ENCODE data around the gene PPIG.
"Not testable (repeated sequence)": the region's sequence is repeated elsewhere in the genome, so short reads cannot be mapped to it uniquely, and the experiment has no call there.

Gene PPIG

GRCh38 chr2:169596546-169596945, 12.4 kb downstream of the PPIG start:
- DNase-seq, result not testable (repeated sequence)

- DNase-seq, result no peak
Observed at GRCh38 chr2:169598982-169599381, 14.8 kb downstream of the PPIG start.

- no peak for DNase-seq
Observed at GRCh38 chr2:169599568-169599967, 15.4 kb downstream of the PPIG start.

- no peak for DNase-seq
Observed at GRCh38 chr2:169609264-169609663, 25.1 kb downstream of the PPIG start.

- DNase-seq, result no peak
Observed at GRCh38 chr2:169613876-169614275, 29.7 kb downstream of the PPIG start.

- not testable (repeated sequence) for DNase-seq
Observed at GRCh38 chr2:169615982-169616381, 31.8 kb downstream of the PPIG start.

GRCh38 chr2:169619946-169620345, 35.8 kb downstream of the PPIG start:
- no peak for DNase-seq

- no peak for DNase-seq
Observed at GRCh38 chr2:169620509-169620908, 36.4 kb downstream of the PPIG start.

GRCh38 chr2:169623235-169623634, 39.1 kb downstream of the PPIG start:
- no peak for DNase-seq

GRCh38 chr2:169625781-169626180, 41.6 kb downstream of the PPIG start:
- no peak for DNase-seq

GRCh38 chr2:169636440-169637097, 52.4 kb downstream of the PPIG start:
- DNase-seq, result no peak

GRCh38 chr2:169637620-169638019, 53.5 kb downstream of the PPIG start:
- no peak for DNase-seq

- no peak for DNase-seq
Observed at GRCh38 chr2:169640104-169640503, 56.0 kb downstream of the PPIG start.

- no peak for DNase-seq
Observed at GRCh38 chr2:169641464-169641863, 57.3 kb downstream of the PPIG start.

- DNase-seq, result no peak
Observed at GRCh38 chr2:169644173-169644572, 60.0 kb downstream of the PPIG start.

GRCh38 chr2:169647496-169647895, 63.3 kb downstream of the PPIG start:
- DNase-seq, result no peak

- no peak for DNase-seq
Observed at GRCh38 chr2:169649278-169649677, 65.1 kb downstream of the PPIG start.

- DNase-seq, result no peak
Observed at GRCh38 chr2:169653636-169654035, 69.5 kb downstream of the PPIG start.

- no peak for DNase-seq
Observed at GRCh38 chr2:169656164-169656563, 72.0 kb downstream of the PPIG start.

GRCh38 chr2:169658877-169659276, 74.7 kb downstream of the PPIG start:
- no peak for DNase-seq

GRCh38 chr2:169659320-169659719, 75.2 kb downstream of the PPIG start:
- no peak for DNase-seq

- DNase-seq, result no peak
Observed at GRCh38 chr2:169661265-169661664, 77.1 kb downstream of the PPIG start.

- no peak for DNase-seq
Observed at GRCh38 chr2:169662744-169663143, 78.6 kb downstream of the PPIG start.

- DNase-seq, result no peak
Observed at GRCh38 chr2:169663247-169663646, 79.1 kb downstream of the PPIG start.

GRCh38 chr2:169664600-169664977, 80.4 kb downstream of the PPIG start:
- DNase-seq, result no peak

Measured in CD4-positive, alpha-beta T cell treated with Interferon gamma for 1 hour (primary cell).